HG02885 (cell line): Measurements from ENCODE around the gene MECP2.

Experiments
- ATAC-seq: cut with Tn5 transposase; IDR thresholded peaks from one replicate; pipeline ENCODE4 v1.9.1; 2021; ENCODE audit warnings: mild to moderate bottlenecking; ENCODE audit not compliant: unreplicated experiment, poor library complexity

The MECP2 gene

GRCh38 chrX:154064637-154065435 lies 32.7 kb downstream of the MECP2 start:
- ATAC-seq: no peak

DNA sequence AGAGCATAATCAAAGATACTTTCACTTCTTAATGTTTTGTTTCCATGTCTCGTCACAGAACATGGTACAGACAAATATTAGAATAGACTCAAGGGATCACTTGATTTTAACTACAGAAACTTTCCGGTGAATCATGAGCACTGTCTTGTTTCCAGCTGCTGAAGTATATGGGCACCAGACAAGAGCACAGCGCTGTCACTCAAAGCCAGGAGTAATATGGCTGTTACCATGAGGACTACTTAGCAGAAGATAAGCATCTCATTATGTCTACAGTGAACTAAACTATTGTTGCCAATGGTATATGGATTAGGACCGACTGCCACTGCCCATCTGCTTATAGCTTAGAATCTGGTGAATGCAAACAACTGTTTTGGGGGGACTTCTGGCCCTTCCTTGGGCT lies 34.3 kb downstream of the MECP2 start:
- ATAC-seq: no peak

DNA sequence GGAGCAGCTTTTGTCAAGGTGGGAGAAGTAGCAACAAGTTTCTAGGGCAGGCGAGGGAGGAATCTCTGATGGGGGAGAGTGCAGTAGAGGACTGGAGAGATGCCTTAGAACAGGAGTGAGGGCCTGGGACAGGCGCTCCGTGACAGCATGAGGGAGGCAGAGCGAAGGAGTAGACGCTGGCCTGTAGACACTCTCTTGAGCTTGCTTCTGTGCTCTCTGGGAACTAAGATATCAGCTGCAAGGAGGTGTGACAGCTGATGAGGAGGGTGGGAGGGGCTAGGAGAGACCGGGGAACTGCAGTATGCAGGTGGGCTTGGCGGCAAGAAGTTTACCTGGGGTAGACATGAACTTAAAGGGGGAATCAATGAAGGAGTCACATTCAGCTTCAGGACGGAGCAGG lies 35.7 kb downstream of the MECP2 start:
- no peak for ATAC-seq

- no peak for ATAC-seq
These were observed 37.7 kb downstream of the MECP2 start for GRCh38 chrX:154059729-154060245.

DNA sequence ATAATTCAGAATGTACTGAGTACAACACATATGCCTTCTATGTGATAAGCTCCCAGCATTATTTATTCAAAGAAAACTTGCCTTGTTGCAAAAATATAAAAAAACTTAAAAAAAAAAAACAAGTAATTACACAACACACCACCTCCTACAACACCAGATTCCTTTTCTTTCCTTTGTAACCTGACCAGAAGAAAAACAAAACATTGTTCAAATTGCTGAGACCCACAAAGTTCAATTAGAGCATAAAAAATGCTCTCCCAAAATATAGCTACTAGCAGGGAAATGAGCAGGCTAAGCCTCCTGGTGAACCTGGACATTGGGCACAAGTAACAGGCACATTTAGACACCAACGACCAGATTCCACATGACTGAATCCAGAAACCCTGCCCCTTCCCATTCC lies 38.3 kb downstream of the MECP2 start:
- ATAC-seq: no peak

GRCh38 chrX:154058214-154058997 lies 39.1 kb downstream of the MECP2 start:
- ATAC-seq: no peak

GRCh38 chrX:154057791-154058190 lies 39.7 kb downstream of the MECP2 start:
- ATAC-seq: no peak

- no peak for ATAC-seq
These were observed 40.7 kb downstream of the MECP2 start for GRCh38 chrX:154056770-154057241.

GRCh38 chrX:154051201-154051810 lies 46.2 kb downstream of the MECP2 start:
- no peak for ATAC-seq

GRCh38 chrX:154050113-154050495 lies 47.4 kb downstream of the MECP2 start:
- no peak for ATAC-seq

DNA sequence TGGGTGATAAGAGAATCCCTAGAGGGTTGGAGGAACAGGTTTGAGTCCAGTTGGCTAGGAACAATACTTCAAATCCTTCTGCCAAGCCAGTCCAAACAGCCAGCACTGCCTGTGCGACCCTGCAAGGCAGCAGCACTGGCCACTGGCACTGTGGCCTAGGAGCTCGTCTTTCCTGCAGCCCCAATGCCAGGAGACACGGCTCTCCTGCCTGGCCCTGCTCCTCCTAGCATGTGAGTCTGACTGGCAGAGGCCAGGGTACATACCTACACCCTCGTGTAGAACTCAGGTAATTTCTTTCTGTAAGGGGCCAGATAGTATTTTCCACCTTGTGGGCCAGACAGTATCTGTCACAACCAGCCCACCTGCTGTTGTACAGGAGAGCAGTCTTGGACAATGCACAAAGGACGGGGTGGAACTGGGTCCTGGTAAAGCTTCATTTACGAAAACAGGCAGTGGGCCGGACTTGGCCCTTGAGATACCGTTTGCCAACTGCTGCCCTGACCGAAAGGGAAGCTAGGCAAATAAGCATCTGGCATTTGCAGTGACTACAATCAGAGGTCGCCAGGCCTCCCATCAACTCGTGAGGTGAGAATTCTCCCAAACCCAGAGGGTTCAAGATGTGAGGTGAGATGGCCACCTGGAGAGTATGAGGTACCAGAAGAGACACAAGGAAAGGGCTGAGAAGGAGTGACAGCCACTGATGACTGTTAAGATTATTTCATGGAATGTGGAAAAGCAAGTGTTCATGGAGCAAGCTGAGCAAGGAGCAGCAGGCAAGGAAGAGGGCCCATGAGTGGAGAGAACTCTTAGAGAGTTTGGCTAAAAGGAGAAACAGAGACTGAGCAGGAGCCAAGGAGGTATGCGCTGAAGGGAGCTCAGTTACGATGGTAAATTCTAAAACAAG lies 48.1 kb downstream of the MECP2 start:
- ATAC-seq: no peak

- ATAC-seq: no peak
These were observed 49.1 kb downstream of the MECP2 start for GRCh38 chrX:154048398-154048797.

- ATAC-seq: no peak
These were observed 50.4 kb downstream of the MECP2 start for GRCh38 chrX:154046940-154047610.

DNA sequence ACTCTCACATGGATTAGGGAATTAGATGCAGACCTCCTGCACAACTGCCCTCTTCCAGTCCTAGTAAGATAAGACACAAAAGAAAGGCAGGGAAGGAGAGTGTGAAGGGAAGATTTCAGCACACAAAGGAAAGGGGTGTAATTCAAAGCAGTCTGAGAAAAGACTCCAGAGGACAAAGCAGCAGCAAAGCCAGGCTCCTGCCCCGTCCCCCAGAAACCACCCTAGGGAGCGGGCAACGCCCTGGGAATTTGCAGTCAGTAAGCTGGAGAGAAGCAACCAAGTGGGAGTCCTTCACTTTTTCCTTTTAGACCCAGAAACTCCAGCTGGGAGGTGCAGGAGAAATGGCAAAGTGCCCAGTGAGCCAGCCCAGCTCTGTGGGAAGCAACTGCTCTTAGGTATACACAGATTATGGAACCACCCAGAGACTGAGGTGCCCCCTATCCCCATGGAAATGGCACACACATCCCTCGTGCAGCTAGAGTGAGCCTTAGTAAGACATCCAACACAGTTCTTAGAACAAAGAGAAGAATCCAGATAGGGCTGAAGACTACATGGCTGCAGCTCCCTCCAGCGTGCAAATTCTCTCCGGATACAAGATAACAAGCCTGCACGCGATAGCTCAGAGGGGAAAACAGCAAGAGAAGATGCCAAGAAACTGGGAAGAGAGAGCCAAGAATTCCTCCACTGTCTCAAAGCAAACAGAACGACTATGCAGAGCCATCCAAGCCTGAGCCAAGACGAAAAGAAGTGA lies 51.3 kb downstream of the MECP2 start:
- no peak for ATAC-seq

GRCh38 chrX:154044091-154044490 lies 53.4 kb downstream of the MECP2 start:
- no peak for ATAC-seq

DNA sequence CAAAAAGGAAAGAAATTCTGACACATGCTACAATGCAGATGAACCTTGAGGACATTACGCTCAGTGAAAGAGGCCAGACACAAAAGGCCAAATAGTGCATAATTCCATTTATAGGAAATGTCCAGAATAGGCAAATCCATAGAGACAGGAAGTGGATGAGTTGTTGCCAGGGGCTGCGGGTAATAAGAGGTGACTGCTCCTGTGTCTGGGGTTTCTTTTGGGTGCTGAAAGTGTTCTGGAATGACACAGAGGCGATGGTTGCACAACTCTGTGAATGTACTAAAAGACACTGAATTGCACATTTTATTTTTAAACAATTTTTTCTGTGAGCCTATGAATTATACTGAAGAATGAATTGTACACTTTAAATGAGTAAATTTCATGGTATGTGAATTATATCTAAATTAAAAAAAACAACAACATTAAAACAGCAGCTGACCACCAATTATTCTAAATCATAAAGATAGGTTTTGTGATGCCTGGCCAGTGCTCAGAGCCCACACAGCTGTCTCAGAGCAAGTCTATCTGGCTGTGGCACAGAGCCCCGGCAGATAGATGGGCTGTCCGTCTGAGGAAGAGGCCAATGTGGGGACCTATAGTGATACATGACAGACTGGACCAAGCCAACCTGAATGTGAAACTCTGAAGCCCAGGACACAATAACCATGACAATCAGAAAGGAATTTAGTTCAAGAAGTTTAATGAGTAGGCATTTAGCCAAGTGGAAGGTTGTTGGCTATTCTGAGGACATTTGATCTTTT lies 54.3 kb downstream of the MECP2 start:
- ATAC-seq: no peak

DNA sequence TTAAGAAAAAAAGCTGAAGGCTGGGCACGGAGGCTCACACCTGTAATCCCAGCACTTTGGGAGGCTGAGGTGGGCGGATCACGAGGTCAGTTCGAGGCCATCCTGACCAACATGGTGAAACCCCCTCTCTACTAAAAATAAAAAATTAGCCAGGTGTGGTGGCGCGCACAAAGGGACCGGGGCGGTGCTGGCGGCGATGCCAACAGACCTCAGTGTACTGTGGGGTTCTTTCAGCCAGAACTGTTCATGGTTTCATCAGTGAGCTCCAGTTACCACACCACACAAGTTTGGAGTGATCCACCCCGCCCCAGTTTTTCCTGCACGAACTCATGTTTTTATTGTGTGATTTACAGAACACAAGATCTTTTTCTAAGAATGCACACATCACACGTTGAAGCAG lies 56.7 kb downstream of the MECP2 start:
- no peak for ATAC-seq

GRCh38 chrX:154040307-154040756 lies 57.2 kb downstream of the MECP2 start:
- no peak for ATAC-seq
